ENCODE measurements around the gene MGLL.

DNA sequence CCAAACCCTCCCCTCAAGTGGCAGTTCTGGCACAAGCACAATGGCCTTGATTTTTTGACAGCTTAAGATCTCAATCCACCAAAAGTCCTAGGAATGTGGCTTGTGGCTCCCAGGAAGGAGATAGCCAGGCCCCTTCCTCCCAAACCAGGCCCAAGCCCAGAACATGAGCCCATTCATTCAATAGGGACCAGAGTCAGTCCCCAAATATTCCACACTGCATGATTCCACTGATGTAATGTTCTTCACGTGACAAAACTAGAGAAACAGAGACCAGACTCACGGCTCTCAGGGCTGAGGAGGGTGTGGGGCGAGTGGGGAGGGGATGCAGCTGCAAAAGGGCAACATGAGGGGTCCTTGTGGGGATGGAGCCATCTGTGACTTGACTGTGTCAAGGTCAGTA, 124.0 kb downstream of the MGLL start:
- TF ChIP-seq CTCF (IDR thresholded peaks at IDR 0.05; ENCODE audit: low read length) = no peak
- TF ChIP-seq EZH2 (IDR thresholded peaks at IDR 0.05; ENCODE audit: borderline replicate concordance, low read length) = no peak

Measured in OCI-LY1 (cell line).